Epithelial cell of prostate (primary cell): ENCODE measurements around the gene HSD17B2.
"Not testable (repeated sequence)": the region's sequence is repeated elsewhere in the genome, so short reads cannot be mapped to it uniquely, and the experiment has no call there.

ENCODE experiments used
- DNase-seq: peaks from one replicate; pipeline ENCODE4 v3.0.0-alpha.2; 2011; ENCODE audit warnings: low read depth, low spot score
- H3K27ac ChIP-seq: fragments of 450-650 bp; 2 replicates; pipeline ENCODE4 v1.5.1; 2017; ENCODE audit warnings: mild to moderate bottlenecking

The HSD17B2 gene

GRCh38 chr16:82034981-82035612, at the start of gene HSD17B2:
Gene HSD17B2, plus strand, starts transcription at chr16:82035253. Its CDS starts 172 bp downstream, at chr16:82035425.
- DNase-seq, result no peak
- H3K27ac ChIP-seq, result peak within 1 kb of the TSS; percentile 73

- no peak overlapping the region for H3K27ac ChIP-seq
- no peak for DNase-seq
These were observed 47.9 kb upstream of the HSD17B2 start for GRCh38 chr16:81987121-81987520.

GRCh38 chr16:81987706-81988105, 47.3 kb upstream of the HSD17B2 start:
- DNase-seq, result no peak
- H3K27ac ChIP-seq, result no peak overlapping the region

DNA sequence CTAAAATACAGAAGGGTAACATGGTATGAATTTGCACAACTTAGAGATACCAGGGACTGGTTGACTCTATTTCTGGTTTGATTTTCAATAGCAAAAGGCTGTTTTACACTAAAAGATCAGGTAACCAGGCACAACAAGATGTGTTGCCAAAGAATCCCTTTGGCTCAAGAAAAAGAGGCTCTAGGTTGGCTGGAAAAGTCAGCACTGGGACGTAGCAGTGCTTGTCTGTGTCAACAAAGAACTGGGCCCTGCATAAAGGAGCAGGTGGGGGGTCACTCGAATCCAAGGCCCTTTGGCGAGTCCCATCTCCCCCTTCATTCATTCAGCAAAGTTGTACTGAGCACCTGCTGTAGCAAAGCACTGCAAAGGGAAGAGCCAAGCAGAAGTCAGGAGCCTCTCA, 42.2 kb upstream of the HSD17B2 start:
- no peak overlapping the region for H3K27ac ChIP-seq
- no peak for DNase-seq

- H3K27ac ChIP-seq, result no peak overlapping the region
These were observed 40.6 kb upstream of the HSD17B2 start for GRCh38 chr16:81994485-81994884.

DNA sequence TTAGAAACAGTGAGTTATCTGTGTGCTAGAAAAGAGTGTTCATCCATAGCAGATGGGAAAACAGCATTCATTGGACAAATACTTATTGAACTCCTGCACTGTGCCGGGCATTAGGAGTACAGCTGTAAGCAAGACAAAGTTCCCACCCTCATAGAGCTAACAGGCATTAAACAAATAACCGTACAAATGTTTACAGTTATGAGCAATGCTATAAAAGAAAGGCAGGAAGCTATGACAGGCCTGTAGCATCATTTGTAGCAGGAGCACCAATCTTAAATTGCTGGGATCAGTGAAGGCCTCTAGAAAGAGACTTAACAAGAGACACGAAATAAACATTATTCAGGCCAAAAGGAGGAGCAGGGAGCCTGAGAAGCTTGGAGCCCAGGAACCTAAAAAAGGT, 39.4 kb upstream of the HSD17B2 start:
- DNase-seq, result no peak
- no peak overlapping the region for H3K27ac ChIP-seq

More at GRCh38 chr16:81994485-81994884, 40.6 kb upstream of the HSD17B2 start:
- DNase-seq, result no peak

DNA sequence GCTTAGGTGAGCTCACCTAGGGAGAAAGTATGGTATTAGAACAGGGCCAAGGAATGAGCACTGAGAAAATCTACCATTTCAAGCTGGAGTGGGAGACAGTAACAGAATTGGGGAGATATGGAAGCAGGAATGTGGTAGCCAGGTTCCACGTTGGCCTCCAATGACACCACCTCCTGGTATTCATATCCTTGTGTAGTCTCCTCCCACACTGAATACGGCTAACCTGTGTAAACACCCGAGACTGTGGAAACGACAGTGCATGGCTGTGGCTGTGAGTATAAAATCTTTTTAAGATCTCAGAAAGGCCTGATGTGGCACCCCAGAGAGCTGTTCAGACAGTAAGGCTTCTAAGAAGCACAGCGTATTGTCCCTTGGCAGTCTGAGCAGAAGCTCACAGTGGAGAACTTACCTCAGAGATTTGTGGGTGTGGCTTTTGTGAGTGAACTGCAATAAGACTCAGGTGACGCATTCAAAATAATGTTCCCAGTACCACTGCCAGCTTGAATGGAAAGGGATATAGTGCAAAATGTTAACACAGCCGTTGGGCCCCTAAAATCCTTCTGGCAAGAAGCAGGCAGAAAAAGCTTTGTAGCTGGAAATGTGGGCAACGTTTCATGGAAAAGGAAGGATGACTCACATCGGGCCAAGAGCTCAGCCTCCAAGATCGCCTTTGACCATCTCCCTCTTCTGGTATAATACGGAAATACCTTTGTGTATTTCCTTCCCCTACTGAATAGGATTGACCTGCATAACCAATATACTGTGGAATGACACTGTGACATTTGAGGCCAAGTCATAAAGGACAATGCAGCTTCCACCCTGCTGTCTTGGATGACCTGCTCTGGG, 38.2 kb upstream of the HSD17B2 start:
- peak overlapping the region; percentile 81 for H3K27ac ChIP-seq
- DNase-seq, result no peak

DNA sequence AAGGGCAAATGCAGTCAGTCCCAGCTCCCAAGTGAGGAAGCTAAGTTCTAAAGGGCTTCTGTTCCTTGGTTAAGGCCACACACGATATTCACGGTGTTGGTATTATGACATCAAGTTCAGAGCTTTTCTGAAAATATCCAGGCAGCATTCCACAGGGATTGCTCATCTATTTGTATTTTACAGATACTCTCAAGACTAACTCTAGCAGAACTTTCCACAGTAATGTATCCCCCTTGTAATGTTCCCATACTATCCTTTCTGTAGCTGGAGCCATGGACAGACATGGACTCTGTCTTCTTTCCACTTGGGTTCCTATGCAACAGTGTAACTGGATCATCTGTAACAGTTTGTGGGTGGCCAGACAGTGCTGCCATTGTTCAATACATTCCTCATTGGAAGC, 37.3 kb upstream of the HSD17B2 start:
- DNase-seq, result peak; percentile 33

GRCh38 chr16:82002831-82003230, 32.2 kb upstream of the HSD17B2 start:
- peak overlapping the region; percentile 30 for H3K27ac ChIP-seq
- no peak for DNase-seq

More for the DNA sequence above, 37.3 kb upstream of the HSD17B2 start:
- H3K27ac ChIP-seq, result peak overlapping the region; percentile 81

GRCh38 chr16:82004601-82005000, 30.5 kb upstream of the HSD17B2 start:
- no peak for DNase-seq
- H3K27ac ChIP-seq, result no peak overlapping the region

DNA sequence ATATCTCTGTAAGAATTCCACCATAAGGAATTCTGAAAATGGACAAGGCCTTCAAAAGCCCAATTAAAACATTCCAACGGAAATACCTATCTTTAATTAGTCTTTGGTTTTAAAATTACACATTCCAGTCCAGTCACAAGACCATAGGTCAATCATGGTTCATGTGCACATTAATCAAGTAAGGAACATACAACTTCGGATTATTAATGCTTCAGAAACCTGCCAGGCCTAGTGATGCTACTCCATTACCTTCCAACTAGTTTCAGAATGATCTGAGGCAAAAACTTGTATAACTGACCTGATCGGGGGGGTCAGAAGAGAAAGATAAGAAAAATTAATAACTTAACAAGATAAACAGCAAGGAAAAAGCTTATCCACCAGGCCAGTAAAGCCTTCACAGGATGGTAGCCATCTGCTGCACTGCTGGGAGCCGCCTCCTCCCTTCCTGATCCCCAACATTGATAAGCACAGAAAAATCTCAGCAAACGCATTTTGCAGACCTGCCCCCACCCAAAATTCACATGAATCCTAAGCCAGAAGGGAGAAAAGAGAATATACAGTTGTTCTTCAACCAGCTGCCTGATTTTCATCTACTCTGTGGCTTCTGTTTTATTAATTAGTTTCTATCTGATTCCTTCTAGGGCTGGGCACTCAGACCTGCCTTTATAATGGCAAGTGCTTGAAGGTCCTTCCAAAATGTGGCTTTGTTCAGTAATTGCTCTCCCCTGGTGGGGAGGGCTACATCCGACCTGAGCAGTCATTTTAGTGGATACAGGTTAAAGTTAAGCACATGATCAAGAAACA, 29.8 kb upstream of the HSD17B2 start:
- no peak for DNase-seq
- no peak overlapping the region for H3K27ac ChIP-seq

- DNase-seq, result no peak
- no peak overlapping the region for H3K27ac ChIP-seq
These were observed 29.0 kb upstream of the HSD17B2 start for GRCh38 chr16:82006036-82006435.

DNA sequence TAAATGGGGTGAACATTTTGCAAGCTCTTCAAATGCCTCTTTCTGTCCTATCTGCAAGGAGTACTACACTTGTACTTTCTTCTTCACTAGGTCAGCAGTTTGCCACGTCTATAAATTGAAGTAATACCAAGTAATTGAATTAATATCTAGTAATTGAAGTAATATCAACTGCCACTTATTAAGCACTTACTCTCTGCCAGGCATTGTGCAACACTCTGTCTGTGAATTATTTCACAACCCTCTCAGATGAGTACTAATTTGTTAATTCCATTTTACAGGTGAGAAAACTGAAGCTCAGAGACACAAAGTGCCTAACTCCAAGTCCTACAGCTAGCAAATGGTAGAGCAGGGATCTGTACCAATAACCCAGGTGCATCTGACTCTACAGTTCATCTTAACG, 27.9 kb upstream of the HSD17B2 start:
- no peak overlapping the region for H3K27ac ChIP-seq
- DNase-seq, result no peak

GRCh38 chr16:82008957-82009592, 26.0 kb upstream of the HSD17B2 start:
- DNase-seq, result no peak
- no peak overlapping the region for H3K27ac ChIP-seq

GRCh38 chr16:82009789-82010188, 25.3 kb upstream of the HSD17B2 start:
- not testable (repeated sequence) for H3K27ac ChIP-seq, DNase-seq

GRCh38 chr16:82010649-82011048, 24.4 kb upstream of the HSD17B2 start:
- DNase-seq, result no peak

DNA sequence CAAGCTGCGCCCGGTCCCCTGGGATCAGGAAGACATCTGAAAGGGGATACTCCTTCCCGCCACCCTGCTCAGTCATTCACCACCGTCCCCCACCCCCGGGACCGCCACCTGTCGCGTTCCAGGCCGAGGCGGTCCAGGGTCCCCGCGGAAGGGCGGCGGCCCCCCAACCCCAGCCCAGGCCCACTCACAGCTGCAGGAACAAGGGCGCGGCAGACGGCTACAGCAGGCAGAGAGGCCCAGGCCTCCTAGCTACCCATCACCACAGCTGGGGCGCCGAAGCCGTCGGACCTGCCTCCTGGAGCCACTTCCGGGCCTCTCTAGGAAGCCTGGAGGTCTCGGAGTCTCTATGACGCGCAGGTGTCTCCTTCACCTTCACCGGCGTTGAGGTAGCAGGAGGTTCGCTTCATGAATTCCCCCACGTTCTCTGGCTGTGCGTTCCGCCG, 23.8 kb upstream of the HSD17B2 start, which contains the start of gene SDR42E1:
Gene SDR42E1, minus strand, starts transcription at position 272 of the 443 bp plus-strand sequence. CDS start 10,612 bp downstream, outside the sequence.
- H3K27ac ChIP-seq, result peak within 1 kb of the TSS; percentile 33
- no peak for DNase-seq

More at GRCh38 chr16:82010649-82011048, 24.4 kb upstream of the HSD17B2 start:
- H3K27ac ChIP-seq, result peak overlapping the region; percentile 33

DNA sequence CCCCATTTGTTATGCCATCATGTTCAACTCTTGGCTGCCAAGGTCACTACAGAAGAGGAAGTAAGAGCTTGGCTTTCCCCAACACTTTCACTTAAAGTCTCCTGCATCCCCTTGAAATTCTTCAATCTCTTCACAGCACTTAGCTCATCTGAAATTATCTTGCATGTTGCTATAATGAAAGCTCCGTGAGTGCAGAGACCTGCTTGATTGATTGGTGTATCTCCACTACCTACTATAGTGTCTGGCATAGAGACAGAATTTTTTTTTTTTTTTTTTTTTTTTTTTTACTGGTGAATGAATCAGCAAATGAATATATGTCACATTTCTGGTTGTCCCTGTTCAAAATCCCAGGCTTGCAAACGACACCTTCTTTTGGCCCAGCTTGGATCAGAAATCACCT, 21.9 kb upstream of the HSD17B2 start:
- H3K27ac ChIP-seq, result no peak overlapping the region
- DNase-seq, result no peak

DNA sequence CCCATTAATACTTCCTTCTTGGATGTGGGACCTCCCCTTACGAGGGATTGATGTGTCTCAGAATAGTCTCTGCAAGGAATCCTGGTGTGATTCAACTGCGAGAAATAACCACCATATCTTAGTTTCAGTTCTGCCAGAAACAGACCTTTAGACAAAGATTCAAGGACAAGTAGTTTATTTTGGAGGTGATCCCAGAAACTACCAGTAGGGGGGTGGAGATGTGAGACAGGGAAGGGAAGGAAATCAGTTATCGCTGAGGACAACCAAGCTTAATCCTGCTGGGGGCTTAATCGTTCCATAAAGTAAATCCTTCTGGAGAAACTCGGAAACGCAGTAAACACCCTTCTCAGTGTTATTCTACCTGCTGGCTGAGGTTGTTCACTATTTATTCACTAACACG, 18.8 kb upstream of the HSD17B2 start:
- peak overlapping the region; percentile 79 for H3K27ac ChIP-seq
- DNase-seq, result no peak

GRCh38 chr16:82016964-82017363, 18.1 kb upstream of the HSD17B2 start:
- DNase-seq, result peak; percentile 73
- H3K27ac ChIP-seq, result peak overlapping the region; percentile 79
